ENCODE results near the gene KCNN1.
"Not testable (repeated sequence)": the region's sequence is repeated elsewhere in the genome, so short reads cannot be mapped to it uniquely, and the experiment has no call there.

DNA sequence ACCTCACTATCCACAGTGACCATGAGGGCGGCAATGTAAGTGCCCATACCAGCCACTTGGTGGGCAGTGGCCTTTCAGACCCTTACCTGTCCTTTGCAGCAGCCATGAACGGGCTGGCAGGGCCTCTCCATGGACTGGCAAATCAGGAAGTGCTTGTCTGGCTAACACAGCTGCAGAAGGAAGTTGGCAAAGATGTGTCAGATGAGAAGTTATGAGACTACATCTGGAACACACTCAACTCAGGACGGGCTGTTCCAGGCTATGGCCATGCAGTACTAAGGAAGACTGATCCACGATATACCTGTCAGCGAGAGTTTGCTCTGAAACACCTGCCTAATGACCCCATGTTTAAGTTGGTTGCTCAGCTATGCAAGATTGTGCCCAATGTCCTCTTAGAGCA, 64.5 kb downstream of the KCNN1 start:
- TF ChIP-seq FOXM1 (IDR thresholded peaks at IDR 0.05; ENCODE audit: borderline replicate concordance); FOXA1 (IDR thresholded peaks at IDR 0.05); LEF1 (IDR thresholded peaks at IDR 0.05; ENCODE audit: borderline replicate concordance); BHLHE40 (IDR thresholded peaks at IDR 0.05; ENCODE audit: borderline replicate concordance); ZNF384 (IDR thresholded peaks at IDR 0.05): not testable (repeated sequence)
